Measurements from ENCODE around the gene MMP17. TPM values are rescaled to one million over a fixed set of nuclear protein-coding genes. Genes with fewer than 3 reads are reported as not detected.
"Not testable (repeated sequence)": the region's sequence is repeated elsewhere in the genome, so short reads cannot be mapped to it uniquely, and the experiment has no call there.

MMP17 gene
- total and polyA plus RNA-seq, 2 experiments from 2014 or later: 0.40 to 0.42 TPM

- DNase-seq (ENCODE audit: low spot score): no peak
- Histone ChIP-seq H3K4me3 (no peak overlapping the region), H4K20me1 (ENCODE audit: insufficient read depth, poor library complexity, severe bottlenecking) (no peaks in the 10 kb centered on the region), H3K27ac (no peak overlapping the region), H3K4me2 (no peak overlapping the region), H3K9me2 (replicated peaks; ENCODE audit: insufficient read depth) (no peaks in the 10 kb centered on the region), H3K79me2 (no peaks in the 10 kb centered on the region), H3K36me3 (replicated peaks; ENCODE audit: insufficient read depth, low read depth) (no peaks in the 10 kb centered on the region), H3K9me3 (ENCODE audit: low read depth) (no peaks in the 10 kb centered on the region), H3K4me1 (ENCODE audit: insufficient read depth) (no peaks in the 10 kb centered on the region), H3K27me3 (no peaks in the 10 kb centered on the region), H2AFZ (no peak overlapping the region)
- 97% methylated on average over 40 of the region's 44 CpGs for WGBS (ENCODE audit: low lambda C conversion rate, missing lambda C conversion rate)
- TF ChIP-seq CTCF (IDR thresholded peaks at IDR 0.05; ENCODE audit: poor library complexity) (no peak), EZH2 (IDR thresholded peaks at IDR 0.05; ENCODE audit: borderline replicate concordance) (no peak), EZH2phosphoT487 (IDR thresholded peaks at IDR 0.05; ENCODE audit: low read depth, severe bottlenecking, unreplicated experiment) (no peak)
Observed at GRCh38 chr12:131808744-131809371, 19.3 kb upstream of the MMP17 start.

- not testable (repeated sequence) for DNase-seq (ENCODE audit: low spot score); H3K79me2 ChIP-seq; H3K4me1 ChIP-seq (ENCODE audit: insufficient read depth); H3K9me2 ChIP-seq (replicated peaks; ENCODE audit: insufficient read depth); H3K9me3 ChIP-seq (ENCODE audit: low read depth); H2AFZ ChIP-seq; H3K4me3 ChIP-seq; H3K36me3 ChIP-seq (replicated peaks; ENCODE audit: insufficient read depth, low read depth); H3K4me2 ChIP-seq; H4K20me1 ChIP-seq (ENCODE audit: insufficient read depth, poor library complexity, severe bottlenecking); H3K27ac ChIP-seq; H3K27me3 ChIP-seq
- WGBS (ENCODE audit: low lambda C conversion rate, missing lambda C conversion rate): 89% methylated on average over 7 of the region's 9 CpGs
Observed at GRCh38 chr12:131809476-131810254, 18.5 kb upstream of the MMP17 start.

- TF ChIP-seq CTCF (IDR thresholded peaks at IDR 0.05; ENCODE audit: poor library complexity) (no peak), EZH2 (IDR thresholded peaks at IDR 0.05; ENCODE audit: borderline replicate concordance) (no peak), EZH2phosphoT487 (IDR thresholded peaks at IDR 0.05; ENCODE audit: low read depth, severe bottlenecking, unreplicated experiment) (no peak)
- 70% methylated on average over 13 of the region's 13 CpGs for WGBS (ENCODE audit: low lambda C conversion rate, missing lambda C conversion rate)
- no peaks in the 10 kb centered on the region for H3K9me2 ChIP-seq (replicated peaks; ENCODE audit: insufficient read depth)
- H3K79me2 ChIP-seq: no peaks in the 10 kb centered on the region
- no peaks in the 10 kb centered on the region for H3K9me3 ChIP-seq (ENCODE audit: low read depth)
- DNase-seq (ENCODE audit: low spot score): no peak
- no peaks in the 10 kb centered on the region for H4K20me1 ChIP-seq (ENCODE audit: insufficient read depth, poor library complexity, severe bottlenecking)
- no peak overlapping the region for H2AFZ ChIP-seq
- H3K27me3 ChIP-seq: no peaks in the 10 kb centered on the region
- no peak overlapping the region for H3K27ac ChIP-seq
- H3K4me1 ChIP-seq (ENCODE audit: insufficient read depth): no peaks in the 10 kb centered on the region
- H3K4me2 ChIP-seq: no peak overlapping the region
- H3K36me3 ChIP-seq (replicated peaks; ENCODE audit: insufficient read depth, low read depth): no peaks in the 10 kb centered on the region
- no peak overlapping the region for H3K4me3 ChIP-seq
Observed at GRCh38 chr12:131810726-131811125, 17.5 kb upstream of the MMP17 start.

DNA sequence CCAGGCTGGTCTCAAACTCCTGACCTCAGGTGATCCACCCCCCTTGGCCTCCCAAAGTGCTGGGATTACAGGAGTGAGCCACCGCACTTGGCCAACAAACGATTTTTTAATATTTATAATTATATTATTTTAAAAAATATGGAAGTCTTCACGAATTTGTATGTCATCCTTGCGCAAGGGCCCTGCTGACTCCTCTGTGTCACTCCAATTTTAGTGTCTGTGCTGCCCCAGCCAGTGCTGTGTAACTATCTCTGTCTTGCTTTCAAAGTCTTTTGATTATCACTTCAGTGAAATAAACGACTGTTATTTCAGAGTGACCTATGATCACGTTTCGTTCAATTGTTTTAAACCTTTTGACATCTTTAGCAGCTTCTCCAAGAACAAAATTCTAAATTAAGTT, 13.1 kb upstream of the MMP17 start:
- H3K9me3 ChIP-seq (ENCODE audit: low read depth): no peaks in the 10 kb centered on the region
- no peak overlapping the region for H2AFZ ChIP-seq
- H3K9me2 ChIP-seq (replicated peaks; ENCODE audit: insufficient read depth): no peaks in the 10 kb centered on the region
- no peaks in the 10 kb centered on the region for H3K79me2 ChIP-seq
- WGBS (ENCODE audit: low lambda C conversion rate, missing lambda C conversion rate): 97% methylated on average over 7 of the region's 7 CpGs
- H3K4me3 ChIP-seq: no peak overlapping the region
- H3K36me3 ChIP-seq (replicated peaks; ENCODE audit: insufficient read depth, low read depth): no peaks in the 10 kb centered on the region
- DNase-seq (ENCODE audit: low spot score): no peak
- H3K4me1 ChIP-seq (ENCODE audit: insufficient read depth): no peaks in the 10 kb centered on the region
- H3K4me2 ChIP-seq: no peak overlapping the region
- no peak overlapping the region for H3K27ac ChIP-seq
- H3K27me3 ChIP-seq: no peaks in the 10 kb centered on the region
- no peaks in the 10 kb centered on the region for H4K20me1 ChIP-seq (ENCODE audit: insufficient read depth, poor library complexity, severe bottlenecking)
- TF ChIP-seq CTCF (IDR thresholded peaks at IDR 0.05; ENCODE audit: poor library complexity): no peak
- TF ChIP-seq EZH2phosphoT487 (IDR thresholded peaks at IDR 0.05; ENCODE audit: low read depth, severe bottlenecking, unreplicated experiment): no peak
- no peak for TF ChIP-seq EZH2 (IDR thresholded peaks at IDR 0.05; ENCODE audit: borderline replicate concordance)
